NCI-H2196 (cell line): ENCODE data around the gene KCNG1.
A peak's percentile ranks its signal among the peaks of the same experiment; 100 is the strongest.
"Not testable (repeated sequence)": the region's sequence is repeated elsewhere in the genome, so short reads cannot be mapped to it uniquely, and the experiment has no call there.

ENCODE experiments used
- DNase-seq: peaks from one replicate; lab custom pipeline; 2025; ENCODE audit not compliant: unreplicated experiment; lab: John Stamatoyannopoulos, UW

Gene KCNG1

GRCh38 chr20:51022803-51023616 is at the start of gene KCNG1:
TSS of gene KCNG1 (minus strand) at chr20:51023107. CDS start at chr20:51010338, 12,769 bp downstream.
- peak; percentile 57 for DNase-seq

DNA sequence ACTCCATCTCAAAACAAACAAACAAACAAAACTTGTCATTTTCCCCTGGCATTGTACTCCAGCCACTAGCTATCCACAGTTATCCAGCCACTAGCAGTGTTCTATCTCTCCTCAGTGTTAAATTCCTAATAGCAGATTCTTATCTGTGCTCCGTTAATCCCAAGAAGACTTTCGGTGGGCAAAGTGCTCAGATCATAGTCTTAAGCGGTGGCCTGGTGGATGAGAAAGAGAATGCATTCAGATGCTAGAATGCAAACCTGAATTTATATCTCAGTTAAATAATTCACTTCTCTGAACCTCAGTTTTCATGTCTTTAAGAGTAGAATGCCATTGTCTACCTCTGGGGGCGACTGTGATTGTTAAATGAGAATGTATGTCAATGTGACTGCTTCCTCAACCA is 47.7 kb upstream of the KCNG1 start:
- no peak for DNase-seq

GRCh38 chr20:51067792-51068191 is 44.9 kb upstream of the KCNG1 start:
- DNase-seq = no peak

- no peak for DNase-seq
Observed at GRCh38 chr20:51065615-51066014, 42.7 kb upstream of the KCNG1 start.

GRCh38 chr20:51064137-51064536 is 41.2 kb upstream of the KCNG1 start:
- no peak for DNase-seq

GRCh38 chr20:51062065-51062464 is 39.2 kb upstream of the KCNG1 start:
- DNase-seq = no peak

DNA sequence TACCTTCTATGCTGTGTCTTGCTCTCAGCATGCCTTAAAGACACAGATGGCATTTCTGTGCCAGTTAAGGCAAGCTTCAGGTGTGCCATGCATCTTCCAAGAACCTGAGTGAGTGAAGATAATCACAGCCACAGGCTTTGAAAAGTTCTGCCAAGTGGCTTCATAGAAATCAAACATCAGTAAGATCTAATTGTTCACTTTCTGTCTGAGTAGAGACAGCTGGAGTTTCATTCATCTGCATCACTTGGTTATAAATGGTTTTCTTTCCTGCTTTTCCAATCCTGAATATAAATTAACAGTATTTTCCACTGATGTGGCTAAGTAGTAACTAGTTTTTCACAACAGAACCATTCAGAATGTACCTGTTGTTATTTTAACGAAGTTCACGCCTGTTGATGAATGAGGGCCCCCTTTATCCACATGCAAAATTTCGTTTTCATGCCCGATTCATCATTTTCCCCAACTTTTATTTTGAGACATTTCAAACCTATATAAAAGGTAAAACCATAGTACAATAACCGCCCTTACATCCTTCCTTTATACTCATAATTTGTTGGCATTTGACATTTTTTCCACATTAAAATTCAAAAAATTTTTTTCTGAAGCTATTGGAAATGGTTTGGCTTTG is 38.6 kb upstream of the KCNG1 start:
- DNase-seq = no peak

DNA sequence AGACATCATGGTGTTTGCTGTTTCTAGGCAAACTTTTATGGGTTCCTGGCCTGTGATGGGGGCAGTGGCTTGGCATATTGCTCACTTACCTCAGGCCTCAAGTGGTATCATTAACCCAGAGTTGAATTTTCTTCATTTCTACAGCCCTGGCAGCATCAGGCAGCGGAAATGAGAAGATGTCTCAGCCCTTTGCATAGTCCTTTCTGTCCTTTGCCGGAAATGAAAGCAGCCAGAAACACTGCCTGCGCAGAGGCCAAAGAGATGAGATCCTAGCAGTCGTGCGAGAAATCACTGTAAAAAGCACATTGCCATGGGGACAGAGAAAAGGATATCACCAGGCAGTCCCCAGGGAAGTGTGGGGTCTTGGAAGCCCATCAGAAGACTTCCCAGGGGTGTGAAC is 37.4 kb upstream of the KCNG1 start:
- DNase-seq = no peak

- no peak for DNase-seq
Observed at GRCh38 chr20:51059862-51060261, 37.0 kb upstream of the KCNG1 start.

DNA sequence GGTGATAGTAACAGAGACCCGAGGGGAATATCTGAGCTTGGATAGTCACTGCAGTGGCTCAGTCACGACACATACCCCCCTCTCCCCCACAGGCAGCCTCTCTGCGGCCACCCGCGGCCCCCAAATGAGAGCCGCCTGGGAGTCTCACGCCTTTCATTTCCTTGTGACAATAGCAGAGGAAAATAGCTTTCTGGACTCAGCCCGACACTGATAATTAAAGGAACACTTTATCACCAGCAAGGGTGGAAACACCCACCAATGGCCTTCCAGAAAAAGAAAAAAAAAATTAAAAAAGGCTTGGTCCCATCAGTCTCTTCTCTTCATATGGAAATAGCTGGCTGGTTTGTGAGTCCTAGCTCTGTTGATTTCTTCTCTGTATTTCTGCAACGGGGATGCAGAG is 35.1 kb upstream of the KCNG1 start:
- no peak for DNase-seq

GRCh38 chr20:51054233-51054632 is 31.3 kb upstream of the KCNG1 start:
- no peak for DNase-seq

DNA sequence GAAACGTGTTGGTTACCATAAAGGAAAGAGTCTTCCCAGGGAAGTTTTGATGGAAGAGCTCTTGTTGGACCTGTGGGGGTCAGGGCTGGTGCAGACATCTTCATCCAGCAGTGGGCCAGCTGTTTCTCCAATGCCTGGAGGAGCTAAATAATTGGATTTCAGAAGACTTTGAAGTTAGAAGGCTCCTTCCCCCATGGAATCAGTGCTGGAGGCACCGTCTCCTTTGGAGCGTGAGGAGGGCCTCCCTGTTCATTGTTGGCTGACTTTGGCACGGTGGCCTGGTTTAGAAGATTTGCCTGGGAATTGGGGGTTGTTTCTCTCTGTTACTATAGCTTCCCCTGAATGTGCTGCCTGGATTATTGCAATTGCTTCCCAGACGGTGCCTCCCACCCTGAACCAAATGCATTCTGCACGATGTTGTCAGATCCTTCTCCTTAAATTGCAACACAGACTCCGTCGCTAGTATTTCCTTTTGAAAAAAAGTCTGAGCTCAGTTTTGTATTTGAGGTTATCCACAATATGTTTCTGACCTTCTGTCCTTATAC is 27.7 kb upstream of the KCNG1 start:
- no peak for DNase-seq

- DNase-seq = no peak
Observed at GRCh38 chr20:51046021-51046985, 23.4 kb upstream of the KCNG1 start.

GRCh38 chr20:51045492-51045891 is 22.6 kb upstream of the KCNG1 start:
- DNase-seq = not testable (repeated sequence)

- DNase-seq = no peak
Observed at GRCh38 chr20:51044796-51045195, 21.9 kb upstream of the KCNG1 start.

DNA sequence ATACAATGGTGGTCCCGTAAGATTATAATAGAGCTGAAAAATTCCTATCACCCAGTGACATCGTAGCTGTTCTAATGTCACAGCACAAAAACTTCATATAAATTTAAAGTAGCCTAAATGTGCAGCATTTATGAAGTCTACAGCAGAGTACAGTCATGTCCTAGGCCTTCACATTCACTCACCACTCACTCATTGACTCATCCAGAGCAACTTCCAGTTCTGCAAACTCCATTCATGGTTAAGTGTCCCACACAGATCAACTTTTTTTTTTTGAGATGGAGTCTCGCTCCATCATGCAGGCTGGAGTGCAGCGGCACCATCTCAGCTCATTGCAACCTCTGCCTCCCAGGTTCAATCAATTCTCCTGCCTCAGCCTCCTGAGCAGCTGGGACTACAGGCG is 20.9 kb upstream of the KCNG1 start:
- no peak for DNase-seq

DNA sequence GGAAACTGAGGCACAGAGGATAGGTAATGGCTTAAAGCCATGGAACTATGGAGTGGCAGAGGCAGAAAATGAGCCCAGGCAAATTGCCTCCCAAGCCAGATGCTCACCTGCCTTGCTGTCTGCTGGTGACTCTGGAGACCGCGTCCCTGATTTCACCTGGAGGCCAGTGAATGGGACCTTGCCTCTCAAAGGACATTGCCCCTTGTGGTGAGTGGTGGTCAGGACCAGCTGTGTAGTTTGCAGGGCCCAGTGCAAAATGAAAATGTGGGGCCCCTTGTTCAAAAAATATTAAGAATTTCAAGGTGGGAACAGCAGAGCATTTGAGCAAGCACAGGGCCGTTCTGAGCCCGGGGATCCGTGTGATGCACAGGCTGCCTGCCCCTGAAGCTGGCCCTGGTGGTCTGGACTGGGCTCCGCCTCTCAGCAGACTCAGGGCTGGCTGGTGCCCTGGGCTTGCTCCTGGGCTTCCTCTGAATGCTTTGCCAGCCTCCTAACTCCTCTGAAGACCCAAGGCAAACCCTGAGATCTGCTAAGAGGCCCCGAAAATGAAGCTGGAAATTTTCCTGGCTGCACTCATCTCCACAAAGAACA is 19.8 kb upstream of the KCNG1 start:
- no peak for DNase-seq

- DNase-seq = no peak
Observed at GRCh38 chr20:51042064-51042463, 19.2 kb upstream of the KCNG1 start.

DNA sequence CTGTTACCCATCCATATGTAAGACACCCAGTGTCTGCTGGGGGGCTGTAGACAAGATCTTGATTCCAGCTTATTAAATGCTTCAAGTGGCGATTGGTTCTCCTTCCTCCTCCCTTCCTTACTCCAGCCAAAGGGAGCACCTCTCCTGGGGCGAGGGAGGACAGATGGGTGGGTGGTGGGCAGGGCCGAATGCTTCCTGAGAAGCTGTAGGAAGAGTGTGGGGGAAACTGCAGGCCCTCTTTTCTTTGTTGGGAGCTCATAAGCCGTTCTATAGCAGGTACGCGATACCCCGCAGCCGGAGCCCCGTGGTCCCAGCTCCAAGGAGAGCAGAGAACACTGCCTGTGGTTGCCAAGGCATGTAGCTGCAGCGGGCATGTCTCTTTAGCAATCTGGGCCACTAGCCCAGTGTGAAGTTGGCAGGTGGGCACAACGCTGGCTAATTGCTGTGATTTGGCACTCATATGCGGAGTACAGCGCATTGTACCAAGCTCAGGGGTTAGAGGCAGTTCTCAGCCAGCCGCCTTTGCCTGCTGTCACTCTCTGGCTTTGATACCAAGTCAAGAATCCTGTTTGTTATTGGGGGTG is 14.7 kb upstream of the KCNG1 start:
- DNase-seq = no peak

DNA sequence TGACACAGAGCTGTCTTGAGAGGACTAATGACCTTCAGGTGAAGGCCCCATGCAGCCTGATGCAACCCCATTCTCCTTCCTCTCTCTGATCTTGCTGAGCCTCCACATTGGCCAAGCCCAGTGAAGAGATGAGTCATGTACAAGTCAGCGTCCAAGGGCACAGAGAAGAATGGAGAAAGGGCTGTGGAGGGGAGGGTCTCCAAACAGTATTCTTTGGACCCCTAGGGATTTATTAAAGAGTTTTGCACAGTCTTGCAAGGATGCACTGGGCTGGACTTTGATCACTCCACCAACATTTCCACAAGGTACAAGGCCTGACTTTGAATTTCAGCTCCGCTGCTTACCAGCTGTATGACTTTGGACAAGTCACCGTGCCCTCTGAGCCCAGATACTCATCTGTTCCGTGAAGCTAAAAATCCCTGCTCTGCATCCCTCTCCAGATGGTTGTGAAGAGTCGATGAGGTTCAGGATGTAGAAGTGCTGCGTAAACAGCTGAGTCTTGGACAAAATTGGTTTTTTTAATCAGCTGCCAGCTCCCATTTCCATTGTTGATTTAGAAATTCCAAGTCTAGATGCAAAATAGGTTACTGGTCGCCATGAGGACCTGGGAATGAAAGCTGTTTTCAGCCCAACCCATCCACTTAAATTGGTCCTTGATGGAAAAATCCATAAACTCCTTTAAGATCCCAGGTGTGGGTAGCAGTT is 14.1 kb upstream of the KCNG1 start:
- DNase-seq = no peak
